OCI-LY3 (cell line): ENCODE data around the gene CAMTA1.

Experiments used
- CTCF ChIP-seq: fragments of 200-600, 300-600 bp; sonication (generic); IDR thresholded peaks from 2 replicates; pipeline ENCODE4 v1.5.1; 2014; ENCODE audit warnings: antibody characterized with exemption, low read length, low read depth
- EZH2phosphoT487 ChIP-seq: fragments of 200-600 bp; shearing (Covaris generic); IDR thresholded peaks from 2 replicates; pipeline ENCODE4 v1.6.1; 2018; ENCODE audit warnings: antibody characterized with exemption, mixed run types, low read depth

DNA sequence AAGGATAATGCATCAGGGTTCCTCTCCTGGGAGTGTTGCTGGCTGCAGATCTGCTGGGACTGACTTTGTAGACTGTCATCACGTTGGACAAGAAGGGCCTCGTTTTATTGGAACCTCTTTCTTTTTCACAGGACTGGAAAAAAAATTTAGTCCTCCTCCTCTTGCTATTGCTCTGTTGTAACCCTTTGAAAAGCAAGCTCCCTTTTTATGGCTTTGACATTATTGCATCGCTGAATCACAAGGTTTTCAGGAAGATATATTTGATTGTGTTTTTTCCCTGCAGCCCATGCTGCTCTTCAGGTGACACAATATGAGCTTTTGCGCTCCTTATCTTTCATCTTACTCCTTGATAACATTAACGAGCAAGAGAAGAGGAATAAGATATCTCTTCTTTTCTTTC lies 290.9 kb downstream of the CAMTA1 start:
- no peak for TF ChIP-seq CTCF
- TF ChIP-seq EZH2phosphoT487: no peak
